ENCODE measurements around the gene CUTA.
A peak's percentile ranks its signal among the peaks of the same experiment; 100 is the strongest.

CUTA gene

GRCh38 chr6:33390767-33391277 lies 27.1 kb downstream of the CUTA start:
- TF ChIP-seq, protein P1, sequence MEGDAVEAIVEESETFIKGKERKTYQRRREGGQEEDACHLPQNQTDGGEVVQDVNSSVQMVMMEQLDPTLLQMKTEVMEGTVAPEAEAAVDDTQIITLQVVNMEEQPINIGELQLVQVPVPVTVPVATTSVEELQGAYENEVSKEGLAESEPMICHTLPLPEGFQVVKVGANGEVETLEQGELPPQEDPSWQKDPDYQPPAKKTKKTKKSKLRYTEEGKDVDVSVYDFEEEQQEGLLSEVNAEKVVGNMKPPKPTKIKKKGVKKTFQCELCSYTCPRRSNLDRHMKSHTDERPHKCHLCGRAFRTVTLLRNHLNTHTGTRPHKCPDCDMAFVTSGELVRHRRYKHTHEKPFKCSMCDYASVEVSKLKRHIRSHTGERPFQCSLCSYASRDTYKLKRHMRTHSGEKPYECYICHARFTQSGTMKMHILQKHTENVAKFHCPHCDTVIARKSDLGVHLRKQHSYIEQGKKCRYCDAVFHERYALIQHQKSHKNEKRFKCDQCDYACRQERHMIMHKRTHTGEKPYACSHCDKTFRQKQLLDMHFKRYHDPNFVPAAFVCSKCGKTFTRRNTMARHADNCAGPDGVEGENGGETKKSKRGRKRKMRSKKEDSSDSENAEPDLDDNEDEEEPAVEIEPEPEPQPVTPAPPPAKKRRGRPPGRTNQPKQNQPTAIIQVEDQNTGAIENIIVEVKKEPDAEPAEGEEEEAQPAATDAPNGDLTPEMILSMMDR (IDR thresholded peaks at IDR 0.05): no peak

- TF ChIP-seq, protein P1 (IDR thresholded peaks at IDR 0.05): no peak
Observed at GRCh38 chr6:33390173-33390572, 27.7 kb downstream of the CUTA start.

DNA sequence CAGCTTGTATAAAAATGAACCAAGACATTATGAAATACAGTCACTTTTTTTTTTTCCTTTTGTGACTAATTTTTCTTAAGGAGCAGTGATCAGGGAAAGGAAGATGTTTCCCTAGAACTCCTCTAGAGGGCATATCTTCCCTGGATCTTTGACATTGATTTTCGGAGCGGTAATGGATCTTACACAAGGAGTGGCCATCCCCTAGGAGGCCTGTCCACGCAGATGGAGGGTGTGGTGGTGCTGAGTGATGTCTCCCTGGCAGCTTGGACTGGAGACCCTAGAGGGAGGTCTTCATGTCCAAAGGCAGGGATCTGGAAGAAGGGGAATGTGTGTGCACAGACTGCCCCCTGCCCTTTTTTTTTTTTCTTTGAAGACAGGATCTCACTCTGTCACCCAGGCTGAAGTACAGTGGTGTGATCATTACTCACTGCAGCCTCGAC lies 33.3 kb downstream of the CUTA start:
- TF ChIP-seq, protein P1 (IDR thresholded peaks at IDR 0.05): peak; percentile 40

- TF ChIP-seq, protein P1 (IDR thresholded peaks at IDR 0.05): no peak
Observed at GRCh38 chr6:33383427-33384185, 34.3 kb downstream of the CUTA start.

- TF ChIP-seq, protein P1 (IDR thresholded peaks at IDR 0.05): no peak
Observed at GRCh38 chr6:33380272-33380981, 37.5 kb downstream of the CUTA start.

- TF ChIP-seq, protein P1 (IDR thresholded peaks at IDR 0.05): no peak
Observed at GRCh38 chr6:33377171-33377570, 40.7 kb downstream of the CUTA start.

GRCh38 chr6:33375143-33375671 lies 42.7 kb downstream of the CUTA start:
- TF ChIP-seq, protein P1 (IDR thresholded peaks at IDR 0.05): no peak
